ENCODE measurements around the gene TM7SF2. TPM values are rescaled to one million over a fixed set of nuclear protein-coding genes. Genes with fewer than 3 reads are reported as not detected.

The TM7SF2 gene
- total and polyA plus RNA-seq, 2 of the 8 experiments (the other 6 are each of a cell fraction or from before 2014, with no cell fraction given): 40.1 to 96.0 TPM

DNA sequence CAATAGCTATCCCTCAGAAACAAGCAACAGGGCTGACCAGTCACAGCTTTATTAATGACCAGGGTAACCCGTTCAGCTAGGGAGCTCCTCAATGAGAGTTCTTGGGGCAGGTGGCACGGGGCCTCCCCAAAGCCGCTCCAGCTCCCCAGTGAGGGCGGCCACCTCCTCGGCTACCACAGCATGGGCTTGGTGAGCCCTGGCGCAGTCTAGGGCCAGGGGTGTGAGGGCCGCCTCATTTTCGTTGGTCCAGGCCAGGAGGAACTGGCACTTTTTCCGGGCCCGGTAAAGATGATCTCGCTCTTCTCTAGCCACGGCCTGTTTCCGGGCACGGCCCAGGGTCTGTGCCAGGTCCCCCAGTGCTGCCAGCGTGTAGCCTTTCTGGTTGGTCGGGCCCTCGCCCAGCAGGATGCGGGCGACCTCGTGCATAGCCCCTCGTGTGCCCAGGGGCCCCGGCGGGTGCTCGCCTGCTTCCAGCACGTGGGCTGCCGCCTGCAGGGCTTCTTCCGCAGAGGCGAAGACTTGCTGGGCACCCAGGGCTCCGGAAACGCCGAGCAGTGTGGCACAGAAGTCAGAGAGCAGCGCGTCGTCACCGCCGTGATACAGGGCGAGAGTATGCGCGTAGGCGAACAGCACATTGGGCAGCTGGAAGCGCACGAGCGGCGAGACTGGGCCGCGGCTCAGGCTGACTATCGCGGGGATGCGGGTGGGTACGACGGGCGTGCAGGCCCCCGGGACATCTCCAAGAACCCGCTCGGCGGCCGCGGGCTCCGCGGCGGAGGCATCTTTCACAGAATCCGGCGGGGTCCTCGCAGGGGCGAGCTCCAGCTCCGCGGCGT is 4.9 kb downstream of the TM7SF2 start (continued):
- no peak for TF ChIP-seq HDAC2 (IDR thresholded peaks at IDR 0.05; ENCODE audit: borderline replicate concordance in 1 of 2, low read depth in 2 of 2, low read length in 2 of 2)
